Mesendoderm (in vitro differentiated cells): ENCODE measurements around the gene ATP11B.

Experiments
- DNase-seq: peaks from one replicate; pipeline ENCODE4 v3.0.0; 2013
- H2AK5ac ChIP-seq: 2 replicates; pipeline ENCODE4 v1.6.1; 2013; ENCODE audit warnings: low read length, inconsistent platforms
- H2BK120ac ChIP-seq: 2 replicates; pipeline ENCODE4 v1.6.1; 2013; ENCODE audit warnings: low read depth, mild to moderate bottlenecking, low read length, moderate library complexity, mixed read lengths
- H2BK15ac ChIP-seq: replicated peaks from 2 replicates; pipeline ENCODE4 v1.6.1; 2013; ENCODE audit warnings: low read depth, mild to moderate bottlenecking, moderate library complexity
- H2BK5ac ChIP-seq: 2 replicates; pipeline ENCODE4 v1.6.1; 2013; ENCODE audit warnings: low read length, inconsistent platforms
- H3K18ac ChIP-seq: 2 replicates; pipeline ENCODE4 v1.6.1; 2013; ENCODE audit warnings: mild to moderate bottlenecking, low read length, mixed read lengths
- H3K23ac ChIP-seq: one replicate; pipeline ENCODE4 v1.6.1; 2013; ENCODE audit warnings: low read length
- H3K27ac ChIP-seq: 2 replicates; pipeline ENCODE4 v1.5.1; 2013; ENCODE audit warnings: low read depth, mild to moderate bottlenecking, inconsistent platforms, low read length, moderate library complexity
- H3K27me3 ChIP-seq: 2 replicates; pipeline ENCODE4 v1.6.1; 2013; ENCODE audit warnings: low read length, control low read depth, mild to moderate bottlenecking, inconsistent platforms; ENCODE audit not compliant: insufficient read depth, poor library complexity
- H3K36me3 ChIP-seq: 2 replicates; pipeline ENCODE4 v1.6.1; 2013; ENCODE audit warnings: low read length, inconsistent platforms; ENCODE audit not compliant: control insufficient read depth, insufficient read depth
- H3K4ac ChIP-seq: one replicate; pipeline ENCODE4 v1.6.1; 2013; ENCODE audit warnings: low read depth, mild to moderate bottlenecking, low read length, moderate library complexity
- H3K4me1 ChIP-seq: 2 replicates; pipeline ENCODE4 v1.6.1; 2013; ENCODE audit warnings: low read depth, low read length, inconsistent platforms; ENCODE audit not compliant: control insufficient read depth
- H3K4me2 ChIP-seq: 2 replicates; pipeline ENCODE4 v1.6.1; 2013; ENCODE audit warnings: low read length
- H3K4me3 ChIP-seq: 2 replicates; pipeline ENCODE4 v1.5.1; 2013; ENCODE audit warnings: mild to moderate bottlenecking, low read length
- H3K56ac ChIP-seq: one replicate; pipeline ENCODE4 v1.6.1; 2013; ENCODE audit warnings: low read length
- H3K79me1 ChIP-seq: 2 replicates; pipeline ENCODE4 v1.6.1; 2013; ENCODE audit warnings: low read length, inconsistent platforms
- H3K79me2 ChIP-seq: 2 replicates; pipeline ENCODE4 v1.6.1; 2013; ENCODE audit warnings: mild to moderate bottlenecking, low read length; ENCODE audit not compliant: control insufficient read depth, insufficient read depth
- H3K9ac ChIP-seq: 2 replicates; pipeline ENCODE4 v1.6.1; 2013; ENCODE audit warnings: low read length, inconsistent platforms
- H4K5ac ChIP-seq: one replicate; pipeline ENCODE4 v1.6.1; 2013; ENCODE audit warnings: low read length
- H4K8ac ChIP-seq: one replicate; pipeline ENCODE4 v1.6.1; 2013; ENCODE audit warnings: low read depth, mild to moderate bottlenecking, control low read depth, low read length, moderate library complexity
- WGBS: extraction: QIAGEN DNeasy Blood & Tissue Kit; methylation state at CpG from one replicate; pipeline ENCODE4 v1.1.7; 2013; ENCODE audit warnings: low lambda C conversion rate, missing lambda C conversion rate; ENCODE audit not compliant: insufficient coverage; ENCODE audit errors: extremely low coverage; 5-methylcytosine and 5-hydroxymethylcytosine counted together

ATP11B gene

DNA sequence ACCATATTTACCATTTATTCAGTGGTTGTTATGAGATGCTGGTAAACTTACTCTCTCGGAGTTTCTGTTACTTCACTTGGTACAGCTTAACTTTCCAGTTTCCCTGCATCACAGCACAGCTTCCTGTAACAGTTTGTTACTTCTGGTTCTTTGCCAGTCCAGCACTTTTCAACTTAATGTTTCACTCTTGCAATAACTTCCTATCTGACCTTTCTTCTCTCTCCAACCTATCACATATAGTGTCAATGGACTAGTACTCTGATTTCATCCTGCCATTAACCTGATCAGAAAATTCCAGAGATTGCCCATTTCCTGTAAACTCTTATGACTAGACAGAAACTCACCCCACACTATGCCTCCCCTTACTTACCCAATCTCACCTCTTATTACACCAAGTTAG, 3.9 kb upstream of the ATP11B start:
- DNase-seq = no peak
- Histone ChIP-seq H3K4me2 (no peak overlapping the region), H3K23ac (no peak overlapping the region), H3K79me1 (peaks cover 2% of the 10 kb centered on the region), H4K8ac (no peak overlapping the region), H2BK120ac (no peak overlapping the region), H2AK5ac (no peak overlapping the region), H3K27me3 (no peaks in the 10 kb centered on the region), H3K4ac (no peak overlapping the region), H3K27ac (no peak overlapping the region), H4K5ac (no peak overlapping the region), H3K56ac (no peak overlapping the region), H3K4me1 (no peaks in the 10 kb centered on the region), H3K18ac (no peak overlapping the region), H3K36me3 (no peaks in the 10 kb centered on the region), H3K4me3 (no peak overlapping the region), H2BK15ac (no peak overlapping the region), H3K79me2 (no peaks in the 10 kb centered on the region), H3K9ac (no peak overlapping the region), H2BK5ac (no peak overlapping the region)
- WGBS = no CpG with 5 or more reads among the region's 1 CpG

GRCh38 chr3:182790612-182791011, 2.7 kb upstream of the ATP11B start:
- Histone ChIP-seq H3K27me3 (no peaks in the 10 kb centered on the region), H3K4me3 (no peak overlapping the region), H4K5ac (no peak overlapping the region), H3K36me3 (no peaks in the 10 kb centered on the region), H3K56ac (no peak overlapping the region), H2BK15ac (no peak overlapping the region), H3K23ac (no peak overlapping the region), H3K4me2 (no peak overlapping the region), H3K18ac (no peak overlapping the region), H3K27ac (no peak overlapping the region), H3K9ac (no peak overlapping the region), H4K8ac (no peak overlapping the region), H3K4me1 (no peaks in the 10 kb centered on the region), H3K79me2 (no peaks in the 10 kb centered on the region), H2BK5ac (no peak overlapping the region), H3K79me1 (peaks cover 2% of the 10 kb centered on the region), H3K4ac (no peak overlapping the region), H2BK120ac (no peak overlapping the region), H2AK5ac (no peak overlapping the region)
- WGBS = no CpG with 5 or more reads among the region's 1 CpG
- no peak for DNase-seq

- Histone ChIP-seq H3K36me3 (no peaks in the 10 kb centered on the region), H4K8ac (peak overlapping the region; percentile 15), H3K4me2 (peak overlapping the region; percentile 77), H3K56ac (peak overlapping the region; percentile 79), H2BK5ac (no peak overlapping the region), H3K79me1 (peaks cover 2% of the 10 kb centered on the region), H3K27ac (peak overlapping the region; percentile 11), H3K27me3 (no peaks in the 10 kb centered on the region), H3K4ac (peak overlapping the region; percentile 71), H3K9ac (peak overlapping the region; percentile 74), H3K4me3 (peak overlapping the region; percentile 87), H3K18ac (peak overlapping the region; percentile 88), H3K4me1 (no peaks in the 10 kb centered on the region), H3K79me2 (no peaks in the 10 kb centered on the region), H2BK120ac (no peak overlapping the region), H2BK15ac (no peak overlapping the region), H3K23ac (no peak overlapping the region), H4K5ac (no peak overlapping the region), H2AK5ac (no peak overlapping the region)
- no CpG with 5 or more reads among the region's 86 CpGs for WGBS
- DNase-seq = peak; percentile 68
Measured at GRCh38 chr3:182793663-182794454, 555 bp downstream of the ATP11B start.

- H2BK15ac ChIP-seq = no peak overlapping the region
- DNase-seq = no peak
- no peak overlapping the region for H3K4ac ChIP-seq
- peak overlapping the region; percentile 77 for H3K4me2 ChIP-seq
- H2AK5ac ChIP-seq = no peak overlapping the region
- peak overlapping the region; percentile 79 for H3K56ac ChIP-seq
- no peak overlapping the region for H4K5ac ChIP-seq
- H3K27me3 ChIP-seq = no peaks in the 10 kb centered on the region
- H3K18ac ChIP-seq = no peak overlapping the region
- no peak overlapping the region for H3K23ac ChIP-seq
- no peaks in the 10 kb centered on the region for H3K4me1 ChIP-seq
- peak overlapping the region; percentile 87 for H3K4me3 ChIP-seq
- WGBS = no CpG with 5 or more reads among the region's 13 CpGs
- H3K27ac ChIP-seq = no peak overlapping the region
- H3K79me2 ChIP-seq = no peaks in the 10 kb centered on the region
- H3K36me3 ChIP-seq = no peaks in the 10 kb centered on the region
- no peak overlapping the region for H4K8ac ChIP-seq
- H3K79me1 ChIP-seq = peaks cover 2% of the 10 kb centered on the region
- no peak overlapping the region for H2BK5ac ChIP-seq
- peak overlapping the region; percentile 74 for H3K9ac ChIP-seq
- no peak overlapping the region for H2BK120ac ChIP-seq
Measured at GRCh38 chr3:182794455-182795388, 1.4 kb downstream of the ATP11B start.

DNA sequence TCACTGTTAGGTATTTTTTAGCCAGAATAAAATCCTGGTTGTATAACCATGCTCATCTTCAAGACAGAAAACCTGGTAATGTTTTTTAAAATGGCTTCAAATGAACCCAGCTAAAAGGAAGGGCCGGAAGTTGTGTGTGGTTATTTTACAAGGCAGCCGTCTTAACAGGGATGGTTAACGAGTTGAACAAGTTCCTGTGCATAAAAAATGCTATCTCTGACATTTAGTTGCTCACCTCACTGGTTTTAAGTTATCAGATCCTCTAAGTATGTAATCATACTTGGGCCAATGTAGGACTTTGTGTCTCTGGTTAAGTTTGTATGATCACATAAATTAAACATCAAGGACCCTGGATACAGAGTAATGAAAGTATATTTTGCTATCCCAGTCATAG, 2.1 kb downstream of the ATP11B start:
- no peak overlapping the region for H2AK5ac ChIP-seq
- H3K27me3 ChIP-seq = no peaks in the 10 kb centered on the region
- H2BK120ac ChIP-seq = no peak overlapping the region
- H3K27ac ChIP-seq = no peak overlapping the region
- no CpG with 5 or more reads among the region's 3 CpGs for WGBS
- H4K8ac ChIP-seq = no peak overlapping the region
- no peak overlapping the region for H2BK15ac ChIP-seq
- H3K23ac ChIP-seq = no peak overlapping the region
- no peaks in the 10 kb centered on the region for H3K79me2 ChIP-seq
- H3K4me2 ChIP-seq = no peak overlapping the region
- no peak overlapping the region for H4K5ac ChIP-seq
- peaks cover 2% of the 10 kb centered on the region for H3K79me1 ChIP-seq
- no peak overlapping the region for H3K18ac ChIP-seq
- H3K4ac ChIP-seq = no peak overlapping the region
- no peak for DNase-seq
- no peak overlapping the region for H2BK5ac ChIP-seq
- no peak overlapping the region for H3K9ac ChIP-seq
- H3K4me1 ChIP-seq = no peaks in the 10 kb centered on the region
- no peak overlapping the region for H3K56ac ChIP-seq
- no peaks in the 10 kb centered on the region for H3K36me3 ChIP-seq
- H3K4me3 ChIP-seq = no peak overlapping the region
